GM19035 (cell line): ENCODE measurements around the gene ATP6V1B1.

Experiments
- ATAC-seq: cut with Tn5 transposase; IDR thresholded peaks from one replicate; pipeline ENCODE4 v1.9.1; 2021; ENCODE audit not compliant: unreplicated experiment

Gene ATP6V1B1

GRCh38 chr2:70935468-70936164 lies at the start of gene ATP6V1B1:
TSS of gene ATP6V1B1 (plus strand) at chr2:70935900. CDS start at chr2:70935955, 55 bp downstream.
- ATAC-seq = no peak

DNA sequence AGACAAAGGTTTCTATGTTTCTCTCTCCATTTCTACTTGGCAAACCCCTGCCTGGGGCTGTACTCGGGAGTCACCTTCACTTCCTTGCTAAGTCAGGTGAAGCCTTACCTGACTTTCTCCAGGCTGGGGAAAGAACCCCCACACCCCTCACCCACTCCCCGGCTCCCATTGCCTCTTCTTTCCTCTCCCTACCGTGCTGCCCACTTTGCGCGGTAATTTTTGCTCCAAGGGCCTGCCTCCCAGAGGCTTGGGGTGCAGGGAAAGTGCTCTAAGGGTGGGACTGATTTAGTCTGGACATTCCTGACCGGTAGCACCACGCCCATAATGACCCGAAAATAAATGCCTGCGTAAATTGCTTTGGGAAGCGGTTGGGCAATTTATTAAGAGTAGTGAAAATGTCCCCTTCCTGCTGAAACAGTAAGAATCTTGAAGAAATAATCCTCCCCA lies 49.1 kb upstream of the ATP6V1B1 start:
- ATAC-seq = no peak

- ATAC-seq = no peak
These were observed 48.5 kb upstream of the ATP6V1B1 start for GRCh38 chr2:70887208-70887549.

GRCh38 chr2:70887550-70888246 lies 48.0 kb upstream of the ATP6V1B1 start:
- ATAC-seq = no peak

DNA sequence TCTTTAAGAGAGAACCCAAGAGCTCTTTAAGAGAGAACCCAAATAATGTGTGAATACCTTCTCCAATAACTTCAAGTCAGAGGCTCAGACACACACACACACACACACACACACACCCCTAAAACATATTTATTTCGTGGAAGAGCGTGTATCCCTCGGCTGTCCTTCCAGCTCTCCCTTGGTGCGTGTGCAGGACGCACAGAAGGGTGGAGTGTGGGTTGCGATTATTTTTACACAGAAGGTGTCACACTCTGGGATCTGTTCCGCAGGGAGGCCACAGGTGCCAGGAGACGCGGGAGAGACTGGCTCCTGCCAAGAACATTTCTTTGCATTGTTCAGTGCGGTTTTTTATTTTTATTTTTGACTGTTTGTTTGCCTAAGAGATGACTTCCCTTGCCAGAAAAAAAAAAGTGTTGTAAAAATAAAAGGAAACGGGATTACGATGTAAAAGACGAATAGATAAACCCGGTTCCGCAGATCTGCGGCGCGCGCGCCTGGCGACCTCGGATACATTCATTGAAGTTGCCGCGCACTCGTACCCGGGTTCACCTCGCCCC lies 47.3 kb upstream of the ATP6V1B1 start:
- no peak for ATAC-seq

GRCh38 chr2:70888923-70889715 lies 46.6 kb upstream of the ATP6V1B1 start:
- no peak for ATAC-seq

- no peak for ATAC-seq
These were observed 46.0 kb upstream of the ATP6V1B1 start for GRCh38 chr2:70889716-70890037.

- ATAC-seq = no peak
These were observed 45.1 kb upstream of the ATP6V1B1 start for GRCh38 chr2:70890469-70891065.

DNA sequence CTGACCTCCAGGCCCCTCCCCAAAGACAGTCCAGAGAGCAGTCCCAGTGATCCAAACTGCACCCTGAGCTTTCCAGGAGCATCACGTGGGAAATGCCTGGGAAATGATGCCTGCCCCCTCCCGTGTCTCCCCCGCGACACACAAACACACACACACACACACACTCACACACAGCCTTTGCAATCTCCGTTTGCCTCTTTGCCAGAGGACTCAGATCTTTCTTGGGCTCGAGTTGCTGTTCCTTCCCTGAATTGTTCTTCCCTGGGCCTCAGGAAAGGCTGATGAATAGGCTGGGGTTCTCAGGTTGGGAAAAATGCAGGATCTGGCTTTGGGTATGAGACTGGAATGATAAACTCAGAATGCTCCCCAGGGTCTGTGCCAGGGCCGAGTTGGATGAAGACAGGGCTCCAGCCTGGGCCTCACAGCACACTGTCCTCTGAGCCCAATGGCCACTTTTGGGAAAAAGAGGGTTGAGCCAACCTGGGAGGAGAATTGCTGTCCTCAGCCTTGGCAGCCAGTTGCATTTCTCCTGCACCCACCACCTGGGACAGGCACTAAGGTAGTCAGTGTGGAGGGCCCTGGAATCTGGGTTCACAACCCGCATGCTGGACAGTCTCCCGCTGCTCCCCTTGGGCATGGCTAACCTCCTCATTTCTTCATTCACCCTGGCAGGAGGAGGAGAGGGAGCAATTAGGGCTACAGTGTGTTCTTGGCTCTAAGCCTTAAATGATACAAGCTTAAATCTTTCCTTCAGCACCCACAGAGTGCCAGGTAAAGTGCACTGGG lies 43.9 kb upstream of the ATP6V1B1 start:
- no peak for ATAC-seq

- ATAC-seq = no peak
These were observed 43.0 kb upstream of the ATP6V1B1 start for GRCh38 chr2:70892750-70893149.

GRCh38 chr2:70893186-70893585 lies 42.5 kb upstream of the ATP6V1B1 start:
- ATAC-seq = no peak

DNA sequence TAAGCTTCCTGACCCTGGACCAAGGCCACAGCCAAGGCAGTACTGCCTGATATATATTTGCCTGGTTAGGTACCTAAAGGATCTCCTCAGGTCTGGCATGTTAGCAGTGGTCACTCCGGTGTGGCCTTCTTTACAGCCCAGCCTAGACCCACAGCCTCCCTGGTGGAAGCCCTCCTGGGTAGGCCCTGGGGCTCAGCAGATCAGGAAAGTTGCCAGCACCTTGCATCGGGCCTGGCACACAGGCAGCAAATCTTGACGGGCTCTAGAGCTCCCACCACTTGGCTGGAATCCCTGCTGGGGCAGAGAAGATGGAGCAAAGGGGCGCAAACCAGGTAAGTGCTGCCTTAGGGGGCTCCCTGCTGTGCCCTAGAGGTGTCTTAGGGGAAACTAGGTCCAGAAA lies 40.9 kb upstream of the ATP6V1B1 start:
- no peak for ATAC-seq

GRCh38 chr2:70895249-70895648 lies 40.5 kb upstream of the ATP6V1B1 start:
- ATAC-seq = no peak

DNA sequence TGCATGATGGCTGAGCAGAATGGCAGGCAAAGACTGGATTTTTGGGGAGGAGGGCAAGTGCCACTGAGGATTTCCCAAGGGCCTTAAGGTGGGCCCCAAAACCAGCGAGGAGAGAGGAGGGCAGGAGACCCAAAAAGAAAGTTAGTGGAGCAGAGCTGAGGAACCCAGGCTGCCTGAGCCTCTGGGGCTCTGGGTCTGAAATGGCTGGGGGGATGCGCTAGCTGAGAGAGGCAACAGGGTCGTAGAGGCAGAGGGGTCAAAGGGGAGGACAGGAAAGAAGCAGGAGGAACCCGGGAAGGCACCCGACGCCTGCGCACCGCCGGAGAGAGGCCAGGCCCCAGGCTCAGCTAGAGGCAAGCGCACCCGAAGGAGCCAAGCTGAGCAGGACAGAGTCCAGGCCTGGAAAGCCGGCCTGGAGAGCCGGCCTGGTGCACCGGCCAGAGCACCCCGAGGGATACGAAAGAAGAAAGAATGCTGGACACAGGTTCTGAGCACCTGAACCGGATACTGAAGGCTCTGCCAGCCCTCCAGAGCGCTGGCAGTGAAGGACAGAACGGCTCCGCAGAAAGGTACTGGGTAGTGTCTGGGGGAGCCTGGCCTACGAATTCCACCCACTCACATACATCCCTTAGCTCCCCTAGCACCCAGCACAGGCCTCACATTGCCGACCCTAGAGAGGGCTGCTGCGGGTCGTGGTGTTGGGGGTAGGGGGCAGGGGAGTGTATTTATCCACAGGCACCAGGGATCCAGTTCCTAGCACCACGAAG lies 39.5 kb upstream of the ATP6V1B1 start:
- no peak for ATAC-seq

- no peak for ATAC-seq
These were observed 38.9 kb upstream of the ATP6V1B1 start for GRCh38 chr2:70896765-70897202.

GRCh38 chr2:70897203-70897976 lies 38.3 kb upstream of the ATP6V1B1 start:
- no peak for ATAC-seq

DNA sequence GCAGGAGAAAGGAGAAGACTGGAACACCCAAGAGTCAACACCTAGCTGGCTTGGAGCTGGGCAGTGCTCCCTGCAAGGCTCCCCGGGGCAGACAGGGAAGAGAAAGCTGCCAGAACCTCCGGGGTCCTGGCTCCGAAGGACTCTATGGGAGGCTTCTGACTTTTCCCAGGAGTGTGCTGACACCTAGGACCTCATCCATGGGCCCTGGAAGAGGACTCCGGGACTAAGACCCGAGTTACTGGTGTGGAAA lies 37.8 kb upstream of the ATP6V1B1 start:
- ATAC-seq = no peak

DNA sequence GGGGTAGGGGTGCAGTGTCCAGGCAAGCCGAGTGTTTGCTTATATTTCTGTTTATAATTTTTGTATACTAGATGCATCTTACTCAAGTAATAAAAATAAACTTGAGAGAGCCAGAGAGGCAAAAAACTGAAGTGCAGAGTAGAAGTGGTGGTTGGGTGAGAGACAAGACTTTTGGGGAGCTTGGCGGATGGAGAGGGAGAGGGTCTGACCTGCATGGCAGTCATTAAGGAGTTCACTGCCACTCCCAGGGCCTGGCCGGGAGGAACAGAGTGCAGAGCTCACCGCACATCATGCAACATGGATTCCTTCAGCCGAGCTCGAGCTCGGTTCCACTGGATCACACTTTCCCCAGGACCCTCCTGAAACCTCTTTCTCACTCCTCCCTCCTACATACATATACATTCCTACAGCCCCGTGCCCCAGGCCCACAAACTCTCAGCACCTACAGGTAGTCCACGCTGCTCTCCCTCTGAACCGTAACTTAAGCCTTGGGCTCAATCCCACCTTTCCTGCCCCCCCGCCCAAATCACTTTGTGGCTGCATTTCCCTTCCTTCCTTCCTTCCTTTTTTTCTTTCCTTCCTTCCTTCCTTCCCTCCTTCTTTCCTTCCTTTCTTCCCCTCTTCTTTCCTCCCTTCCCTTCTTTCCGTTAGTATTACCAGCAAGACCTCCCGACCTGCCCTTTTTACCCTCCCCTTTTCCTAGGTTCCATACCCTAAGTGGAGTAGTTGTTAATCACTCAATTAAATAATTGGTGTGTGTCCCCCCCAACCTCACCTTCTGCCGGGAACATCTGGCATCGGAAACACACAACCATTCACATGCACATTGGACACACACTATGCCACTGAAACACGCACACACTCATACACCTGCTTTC lies 37.1 kb upstream of the ATP6V1B1 start:
- no peak for ATAC-seq
